Central memory CD4-positive, alpha-beta T cell (primary cell): Measurements from ENCODE around the gene PLK1.
"Not testable (repeated sequence)": the region's sequence is repeated elsewhere in the genome, so short reads cannot be mapped to it uniquely, and the experiment has no call there.

Experiments used
- DNase-seq: peaks from one replicate; pipeline ENCODE4 v3.0.0; 2022
- total RNA-seq, 3 experiments: gene quantifications; one replicate each; lab custom pipeline; 2026; lab: John Stamatoyannopoulos, UW

Gene PLK1
- total RNA-seq = 0.74 to 3.1 (median 1.9) reads per million in 3 experiments

DNA sequence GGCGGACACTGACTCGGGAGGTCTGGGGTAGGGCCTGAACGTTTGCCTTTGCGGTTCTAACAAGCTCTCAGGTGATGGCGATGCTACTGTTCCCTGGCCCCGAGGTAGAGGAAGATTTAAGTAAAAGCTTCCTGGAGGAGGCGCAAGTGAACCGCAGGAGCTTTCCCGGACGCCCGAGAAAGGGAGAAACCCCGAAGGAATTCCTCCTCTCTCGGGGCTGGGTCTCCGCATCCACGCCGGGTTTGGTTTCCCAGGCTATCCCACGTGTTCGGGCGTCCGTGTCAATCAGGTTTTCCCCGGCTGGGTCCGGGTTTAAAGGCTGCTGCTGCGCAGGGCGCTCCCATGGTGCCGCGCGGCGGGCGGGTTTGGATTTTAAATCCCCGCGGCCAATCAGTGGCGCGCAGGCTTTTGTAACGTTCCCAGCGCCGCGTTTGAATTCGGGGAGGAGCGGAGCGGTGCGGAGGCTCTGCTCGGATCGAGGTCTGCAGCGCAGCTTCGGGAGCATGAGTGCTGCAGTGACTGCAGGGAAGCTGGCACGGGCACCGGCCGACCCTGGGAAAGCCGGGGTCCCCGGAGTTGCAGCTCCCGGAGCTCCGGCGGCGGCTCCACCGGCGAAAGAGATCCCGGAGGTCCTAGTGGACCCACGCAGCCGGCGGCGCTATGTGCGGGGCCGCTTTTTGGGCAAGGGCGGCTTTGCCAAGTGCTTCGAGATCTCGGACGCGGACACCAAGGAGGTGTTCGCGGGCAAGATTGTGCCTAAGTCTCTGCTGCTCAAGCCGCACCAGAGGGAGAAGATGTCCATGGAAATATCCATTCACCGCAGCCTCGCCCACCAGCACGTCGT, at the start of gene PLK1:
Gene PLK1, plus strand, starts transcription at position 460 of the 844 bp plus-strand sequence. Its CDS starts 44 bp downstream, at position 504.
- peak; percentile 66 for DNase-seq

DNA sequence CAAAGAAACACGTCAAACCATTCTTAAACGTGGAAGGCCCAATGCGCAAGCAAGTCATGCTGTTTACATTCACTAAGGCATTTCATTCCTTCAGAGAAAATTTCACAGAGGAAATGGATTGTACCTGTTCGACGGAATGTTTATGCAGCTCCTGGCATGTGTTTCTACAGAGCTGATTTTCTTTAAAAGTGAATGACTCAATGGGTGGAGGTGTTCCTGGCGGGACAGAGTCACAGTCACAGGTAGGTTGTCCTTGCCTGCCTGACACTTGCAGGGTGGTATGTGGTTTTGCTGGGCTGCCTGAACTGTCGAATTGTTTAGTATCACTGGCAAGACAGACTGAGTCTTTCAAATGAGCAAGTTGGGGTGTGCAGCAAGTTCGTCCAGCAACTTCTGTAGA, 49.2 kb upstream of the PLK1 start:
- no peak for DNase-seq

- DNase-seq = not testable (repeated sequence)
These were observed 46.8 kb upstream of the PLK1 start for GRCh38 chr16:23631874-23632273.

DNA sequence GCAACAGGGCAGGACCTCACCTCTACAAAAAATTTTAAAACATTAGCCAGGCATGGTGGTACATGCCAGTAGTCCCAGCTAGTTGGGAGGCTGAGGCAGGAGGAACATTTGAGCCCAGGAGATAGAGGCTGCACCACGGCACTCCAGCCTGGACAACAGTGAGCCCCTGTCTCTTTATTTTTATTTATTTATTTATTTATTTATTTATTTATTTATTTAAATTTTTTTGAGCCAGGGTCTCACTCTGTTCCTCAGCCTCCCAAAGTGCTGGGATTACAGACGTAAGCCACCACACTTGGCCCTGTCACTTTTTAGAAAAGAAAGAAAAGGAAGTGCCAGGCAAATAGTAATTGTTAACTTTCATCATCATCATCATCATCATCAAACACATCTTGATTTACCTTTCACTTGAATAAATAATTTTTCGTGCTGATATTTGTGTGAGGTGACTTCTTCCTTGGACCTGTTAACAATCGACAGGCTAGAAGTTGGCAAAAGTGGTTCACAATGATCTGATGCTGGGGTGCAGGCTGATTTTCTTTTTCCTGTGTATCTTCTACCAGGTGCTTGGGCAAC, 44.1 kb upstream of the PLK1 start:
- DNase-seq = no peak

DNA sequence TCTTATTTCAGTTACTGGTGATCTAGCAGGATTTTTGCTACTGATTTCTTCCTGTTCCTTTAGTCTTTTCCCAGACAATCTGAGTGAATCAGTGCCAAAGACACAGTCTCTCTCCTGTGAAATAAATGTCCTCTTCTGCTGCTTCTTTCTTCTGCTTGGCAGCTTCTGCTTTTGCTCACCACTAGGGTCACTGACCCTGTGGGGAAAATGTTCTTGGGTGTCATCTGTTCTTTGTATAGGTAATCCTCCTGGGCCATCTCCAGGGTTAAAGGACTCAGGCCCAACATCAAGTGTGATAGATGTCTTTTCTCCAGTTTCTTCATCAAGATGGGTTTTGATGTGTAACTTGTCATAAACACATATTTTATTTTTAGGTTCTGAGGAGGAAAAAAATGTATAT, 42.7 kb upstream of the PLK1 start:
- no peak for DNase-seq

- DNase-seq = no peak
These were observed 38.1 kb upstream of the PLK1 start for GRCh38 chr16:23640615-23640930.

DNA sequence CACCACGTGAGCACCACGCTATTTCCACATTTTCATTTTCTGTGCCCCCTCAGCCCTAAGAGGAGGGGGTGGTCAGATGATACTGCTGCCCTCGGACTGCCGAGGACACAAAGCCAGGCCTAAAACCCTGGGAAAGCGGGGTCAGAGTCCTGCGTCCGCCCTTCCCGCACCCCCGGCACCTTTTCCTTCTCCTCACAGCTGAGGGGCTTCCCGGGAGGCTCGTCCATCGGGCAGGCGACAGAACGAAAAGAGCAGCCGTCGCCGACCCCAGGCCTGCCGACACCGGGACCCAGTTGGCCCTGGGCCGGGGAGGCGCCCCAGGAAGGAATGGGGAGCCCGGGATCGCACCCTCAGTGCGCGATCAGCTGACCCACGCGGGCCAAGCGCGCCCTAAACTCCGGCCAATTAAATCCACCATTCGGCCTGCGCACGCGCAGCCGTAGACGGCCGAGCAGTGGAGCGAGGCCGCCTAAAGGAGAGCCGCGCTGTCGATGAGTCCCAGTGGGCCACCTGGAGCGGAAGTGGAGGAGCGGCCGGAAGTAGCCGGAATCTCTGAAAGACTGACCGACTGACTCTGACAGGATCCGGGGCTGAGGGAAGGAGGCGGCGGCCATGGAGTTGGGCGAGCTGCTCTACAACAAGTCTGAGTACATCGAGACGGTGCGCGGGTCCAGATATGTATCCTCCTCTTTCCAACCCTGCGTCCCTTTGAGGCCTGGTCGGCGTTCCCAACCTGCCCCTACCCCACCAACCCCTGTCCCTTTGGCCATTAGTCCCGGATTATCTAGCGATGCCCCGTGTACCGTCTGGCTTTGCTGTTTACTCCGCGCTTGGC, 37.5 kb upstream of the PLK1 start, which contains the start of the genes DCTN5 and PALB2:
Gene DCTN5, plus strand, starts transcription at position 536 of the 835 bp plus-strand sequence. Its CDS starts 77 bp downstream, at position 613.
Gene PALB2, minus strand, starts transcription at position 380 of the 835 bp plus-strand sequence. Its CDS starts 153 bp downstream, at position 227.
- DNase-seq = peak; percentile 81

- no peak for DNase-seq
These were observed 36.4 kb upstream of the PLK1 start for GRCh38 chr16:23642246-23642774.

DNA sequence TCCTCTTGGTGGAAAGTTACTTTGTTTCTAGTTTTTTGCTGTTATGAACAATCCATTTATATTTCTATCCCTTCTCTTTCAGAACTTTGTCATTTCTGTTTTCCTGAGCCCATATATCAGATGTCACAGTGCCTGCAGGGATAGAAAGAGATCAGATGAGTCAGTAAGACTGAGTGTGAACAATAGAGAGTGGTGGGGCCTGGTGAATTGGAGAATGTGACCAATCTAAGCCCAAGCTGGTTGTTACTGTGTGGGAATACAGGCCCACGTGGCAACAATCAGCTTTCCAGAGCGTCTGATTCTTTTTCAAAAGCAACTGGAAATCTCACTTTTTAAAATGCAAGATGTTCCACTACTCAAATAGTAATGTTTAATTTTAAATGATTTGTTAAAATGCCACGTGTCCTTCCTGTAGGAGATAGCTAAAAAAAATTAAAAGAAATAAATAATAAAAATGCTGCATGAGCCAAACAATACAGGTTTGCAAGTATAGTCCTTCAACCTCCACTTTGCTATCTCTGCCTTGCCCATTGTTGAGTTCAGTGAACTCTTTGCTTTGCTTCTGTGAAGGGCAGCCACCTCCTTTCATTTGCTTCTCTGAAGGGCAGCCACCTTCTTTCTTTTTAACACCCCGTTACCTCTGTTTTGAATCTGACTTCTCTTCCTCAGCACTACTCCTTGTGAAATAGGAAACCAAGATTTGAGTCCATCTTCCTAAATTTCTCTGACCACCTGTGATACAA, 27.8 kb upstream of the PLK1 start:
- DNase-seq = no peak

- DNase-seq = no peak
These were observed 26.7 kb upstream of the PLK1 start for GRCh38 chr16:23651943-23652468.

DNA sequence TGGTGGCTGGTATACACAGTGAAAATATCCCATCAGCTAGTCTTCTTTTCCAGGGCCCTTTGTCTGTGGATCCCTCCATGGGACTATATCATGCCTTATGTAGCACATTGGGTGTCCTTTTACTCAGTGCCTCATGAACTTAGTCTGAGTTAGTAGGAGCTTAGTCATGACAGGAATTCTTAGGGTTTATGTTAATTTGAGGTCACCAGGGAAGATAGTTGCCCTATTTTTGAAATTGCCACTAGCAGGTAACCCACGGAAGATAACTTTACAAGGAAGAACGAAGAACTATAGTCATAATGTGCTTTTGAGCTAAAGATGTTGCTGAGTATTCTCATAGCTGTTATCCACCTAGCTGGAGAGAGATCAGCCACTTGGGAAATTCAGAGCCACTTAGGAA, 14.8 kb upstream of the PLK1 start:
- DNase-seq = no peak

- no peak for DNase-seq
These were observed 11.9 kb upstream of the PLK1 start for GRCh38 chr16:23666571-23667354.

DNA sequence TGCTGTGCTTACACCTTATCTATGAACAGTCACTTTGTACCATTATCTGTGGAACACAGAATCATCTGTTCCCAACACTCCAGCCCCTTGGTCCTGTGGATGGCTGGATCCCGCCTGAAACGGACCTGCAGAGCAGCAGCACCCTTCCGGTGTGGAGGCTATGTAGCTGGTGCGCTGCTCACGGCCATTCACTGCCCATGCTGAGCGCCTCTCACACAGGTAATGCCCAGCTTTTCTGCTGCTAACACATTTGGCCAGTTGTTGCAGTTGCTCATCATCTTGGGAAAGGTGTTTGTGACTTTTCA, 11.4 kb upstream of the PLK1 start:
- no peak for DNase-seq

GRCh38 chr16:23668225-23668624, 10.5 kb upstream of the PLK1 start:
- no peak for DNase-seq

DNA sequence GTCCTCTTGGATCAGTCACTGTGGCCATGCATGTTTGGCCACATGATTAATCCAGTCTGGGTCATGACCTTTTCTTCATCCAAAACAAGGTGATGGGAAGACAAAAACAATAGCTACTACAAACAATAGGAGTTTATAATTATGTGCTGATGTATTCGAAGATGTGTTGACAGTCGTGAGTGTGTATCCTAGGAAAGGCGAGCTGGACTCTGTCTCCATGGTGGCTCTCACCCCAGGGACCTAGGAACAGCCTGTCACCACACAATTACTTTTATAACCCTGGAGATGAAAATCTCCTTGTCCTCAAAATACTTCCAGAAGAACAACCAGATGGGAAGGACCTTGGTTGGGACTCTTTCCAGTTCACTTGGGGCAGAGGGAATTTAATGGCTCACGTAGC, 9.8 kb upstream of the PLK1 start:
- no peak for DNase-seq

DNA sequence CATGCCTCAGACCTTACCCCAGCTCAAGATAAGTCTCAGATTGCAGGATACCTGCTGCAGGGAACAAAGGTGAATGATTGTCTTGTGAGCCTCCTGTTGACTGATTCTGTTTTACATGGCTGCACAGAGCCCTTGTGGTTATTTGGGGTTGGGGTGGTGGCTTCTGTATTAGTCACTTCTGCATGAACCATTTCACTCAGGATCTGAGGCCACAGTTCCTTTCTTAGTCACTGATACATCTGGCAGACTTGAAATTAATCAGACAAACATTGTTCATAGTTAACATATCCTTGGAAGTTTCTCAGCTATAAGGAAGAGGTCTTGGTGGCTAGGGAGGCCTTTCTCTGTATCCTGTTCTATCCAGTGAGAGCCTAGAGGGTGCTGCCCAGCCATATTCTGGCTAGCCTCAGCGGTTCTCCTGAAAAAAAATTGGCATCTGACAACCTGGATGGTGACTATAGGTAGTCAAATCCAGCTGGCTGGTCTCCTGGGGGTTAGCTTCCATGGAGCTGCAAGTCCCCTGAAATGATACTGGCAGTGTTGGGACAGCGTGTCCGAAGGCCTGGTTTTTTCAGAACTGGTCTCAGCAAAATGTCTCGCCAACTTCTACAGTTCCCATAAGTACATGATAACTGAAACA, 8.4 kb upstream of the PLK1 start:
- no peak for DNase-seq

GRCh38 chr16:23673971-23674614, 4.6 kb upstream of the PLK1 start:
- DNase-seq = no peak

DNA sequence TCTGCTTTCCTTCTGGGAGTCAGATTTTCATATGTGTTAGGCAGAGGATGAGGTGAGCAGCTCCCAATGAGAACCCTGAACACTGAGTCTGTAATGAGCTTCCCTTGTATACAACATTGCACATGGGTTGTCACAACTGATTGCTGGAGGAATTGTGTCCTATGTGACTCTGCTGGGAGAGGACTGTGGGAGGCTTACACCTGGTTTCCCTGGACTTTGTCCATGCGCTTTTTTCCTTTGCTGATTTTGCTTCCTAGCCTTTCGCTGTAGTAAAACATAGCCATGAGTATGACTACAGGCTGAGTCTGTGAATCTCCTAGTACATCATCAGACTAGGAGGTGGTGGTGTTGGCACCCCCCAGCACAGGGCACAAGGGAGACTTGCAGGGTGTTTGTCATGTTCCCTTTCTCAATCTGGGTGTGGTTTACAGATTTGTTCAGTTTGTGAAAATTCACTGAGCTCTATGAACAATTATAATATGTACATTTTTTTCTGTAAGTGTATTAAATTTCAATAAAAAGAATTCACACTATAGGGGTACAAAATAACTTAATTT, 1.7 kb upstream of the PLK1 start:
- DNase-seq = no peak

DNA sequence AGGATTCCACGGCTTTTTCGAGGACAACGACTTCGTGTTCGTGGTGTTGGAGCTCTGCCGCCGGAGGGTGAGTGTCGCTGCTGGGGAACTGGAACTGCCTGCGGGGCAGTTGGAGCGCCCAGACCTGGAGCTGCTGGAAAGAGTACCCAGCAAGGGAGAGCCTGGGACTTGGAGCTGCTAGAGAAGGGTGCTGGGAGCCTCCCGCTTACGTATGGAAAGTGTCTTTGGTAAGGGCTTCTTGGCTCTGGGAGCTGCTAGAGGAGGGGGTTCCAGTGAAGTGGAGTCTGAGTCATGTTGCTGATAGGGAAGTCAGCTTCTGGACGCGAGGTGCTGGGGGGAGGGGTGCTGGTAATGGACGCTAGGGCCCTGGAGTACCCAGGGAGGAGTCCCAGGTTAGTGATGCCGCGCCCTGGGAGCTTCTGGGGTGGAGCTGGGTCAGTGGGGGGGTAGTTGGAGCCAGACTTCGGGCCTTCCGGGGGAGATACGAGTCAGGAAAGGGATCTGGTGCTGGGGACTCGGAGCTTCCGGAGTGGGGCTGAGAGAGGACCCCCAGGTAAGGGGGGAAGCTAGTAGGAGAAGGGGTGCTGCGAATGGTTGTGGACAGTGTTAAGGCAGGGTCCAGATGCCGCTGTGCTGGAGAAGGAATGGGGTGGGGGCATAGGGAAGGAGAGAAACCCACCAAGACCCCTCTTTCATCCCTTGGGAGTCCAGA, 741 bp downstream of the PLK1 start:
- no peak for DNase-seq
